ENCODE measurements around the gene FARP2. TPM values are rescaled to one million over a fixed set of nuclear protein-coding genes. Genes with fewer than 3 reads are reported as not detected.
A peak's percentile ranks its signal among the peaks of the same experiment; 100 is the strongest.

The FARP2 gene
- total and polyA plus RNA-seq, 10 of the 15 experiments (the other 5 are each of a cell fraction or from before 2014, with no cell fraction given), result 5.5 to 67.5 (median 36.8) TPM

DNA sequence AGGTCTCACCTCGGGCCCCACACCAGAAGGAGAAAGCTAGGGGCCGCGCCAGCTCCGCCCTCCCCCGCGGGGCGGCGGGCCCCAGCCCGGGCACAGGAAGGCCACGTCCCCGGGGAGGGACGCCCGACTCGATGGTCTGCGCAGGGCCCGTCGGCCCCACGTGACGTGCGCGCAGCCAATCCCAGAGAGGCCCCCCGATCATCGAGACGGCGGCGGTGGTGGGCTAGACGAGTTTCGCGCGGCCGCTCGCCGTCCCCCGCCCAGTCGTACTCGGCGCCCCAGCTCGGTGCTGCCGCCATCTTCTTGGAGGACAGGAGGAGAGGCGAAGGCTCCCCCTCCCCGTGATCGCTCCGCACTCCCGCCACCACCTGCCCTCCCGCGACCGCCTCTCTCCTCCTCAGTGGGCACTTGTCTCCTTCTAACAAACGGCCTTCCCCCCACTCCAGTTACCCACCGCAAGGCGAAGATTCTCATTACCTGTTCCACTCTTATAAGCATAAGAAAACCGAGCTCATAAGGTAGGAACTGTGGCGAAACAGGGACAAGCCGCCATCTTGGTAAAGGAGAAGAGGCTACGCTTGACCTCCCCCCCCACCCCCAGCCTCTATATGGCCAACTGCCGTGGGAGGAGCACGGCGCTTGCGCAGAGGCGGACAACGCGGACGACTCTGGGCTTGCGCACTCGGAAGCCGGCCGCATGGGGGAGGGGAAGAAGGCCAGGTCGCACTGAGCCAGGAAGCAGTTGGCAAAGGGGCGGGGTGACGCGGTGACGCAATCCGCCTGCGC is 40.8 kb upstream of the FARP2 start, which contains the start of gene HDLBP (continued):
- TF ChIP-seq BACH1 (IDR thresholded peaks at IDR 0.05; ENCODE audit: borderline replicate concordance) (0 out of 2 replicates have a peak, but pooled peaks have one; percentile 11), STAT1 (conservative IDR thresholded peaks at IDR 0.05) (peak; percentile 53; the same call in 1 of the 2 replicates), IRF4 (IDR thresholded peaks at IDR 0.05; ENCODE audit: low read depth, low read length) (0 out of 2 replicates have a peak, but pooled peaks have one; percentile 39), RBBP5 (conservative IDR thresholded peaks at IDR 0.05) (no peak), NRF1 (conservative IDR thresholded peaks at IDR 0.05; ENCODE audit: low read depth, low read length) (peak; percentile 97), E4F1 (IDR thresholded peaks at IDR 0.05; ENCODE audit: borderline replicate concordance, partially characterized antibody) (no peak), EGR1 (IDR thresholded peaks at IDR 0.05; ENCODE audit: borderline replicate concordance in 1 of 2, low read depth in 2 of 2, low read length in 2 of 2) (peak; percentile 59 to 62), MTA3 (IDR thresholded peaks at IDR 0.05; ENCODE audit: borderline replicate concordance, low read length) (no peak), POLR2AphosphoS2 (IDR thresholded peaks at IDR 0.05; ENCODE audit: low read depth, low read length) (peak; percentile 93), ASH2L (IDR thresholded peaks at IDR 0.05; ENCODE audit: borderline replicate concordance, low read depth) (no peak), CHD1 (IDR thresholded peaks at IDR 0.05; ENCODE audit: low read depth, low read length) (peak; percentile 95)
- TF ChIP-seq, protein P1, sequence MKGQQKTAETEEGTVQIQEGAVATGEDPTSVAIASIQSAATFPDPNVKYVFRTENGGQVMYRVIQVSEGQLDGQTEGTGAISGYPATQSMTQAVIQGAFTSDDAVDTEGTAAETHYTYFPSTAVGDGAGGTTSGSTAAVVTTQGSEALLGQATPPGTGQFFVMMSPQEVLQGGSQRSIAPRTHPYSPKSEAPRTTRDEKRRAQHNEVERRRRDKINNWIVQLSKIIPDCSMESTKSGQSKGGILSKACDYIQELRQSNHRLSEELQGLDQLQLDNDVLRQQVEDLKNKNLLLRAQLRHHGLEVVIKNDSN (IDR thresholded peaks at IDR 0.05; ENCODE audit: borderline replicate concordance, extremely low read length, insufficient read depth, low read depth, low read length), result peak; percentile 98
- TF ChIP-seq, protein P2, sequence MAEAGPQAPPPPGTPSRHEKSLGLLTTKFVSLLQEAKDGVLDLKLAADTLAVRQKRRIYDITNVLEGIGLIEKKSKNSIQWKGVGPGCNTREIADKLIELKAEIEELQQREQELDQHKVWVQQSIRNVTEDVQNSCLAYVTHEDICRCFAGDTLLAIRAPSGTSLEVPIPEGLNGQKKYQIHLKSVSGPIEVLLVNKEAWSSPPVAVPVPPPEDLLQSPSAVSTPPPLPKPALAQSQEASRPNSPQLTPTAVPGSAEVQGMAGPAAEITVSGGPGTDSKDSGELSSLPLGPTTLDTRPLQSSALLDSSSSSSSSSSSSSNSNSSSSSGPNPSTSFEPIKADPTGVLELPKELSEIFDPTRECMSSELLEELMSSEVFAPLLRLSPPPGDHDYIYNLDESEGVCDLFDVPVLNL (IDR thresholded peaks at IDR 0.05; ENCODE audit: low read depth, low read length), result peak; percentile 32; the same call in 1 of the 2 replicates

All from GM12878 (cell line).